Stimulated activated CD8-positive, alpha-beta memory T cell treated with anti-CD3 and anti-CD28 coated beads, Interleukin-7, amount 100 ng/mL, for 4 hours (primary cell): Measurements from ENCODE around the gene NBAS.
"Not testable (repeated sequence)": the region's sequence is repeated elsewhere in the genome, so short reads cannot be mapped to it uniquely, and the experiment has no call there.

ENCODE experiments used
- DNase-seq, 2 donors: peaks; one replicate each; pipeline ENCODE4 v3.0.0-alpha.2; 2020; ENCODE audit warnings: low read depth in 2 of 2

NBAS gene

DNA sequence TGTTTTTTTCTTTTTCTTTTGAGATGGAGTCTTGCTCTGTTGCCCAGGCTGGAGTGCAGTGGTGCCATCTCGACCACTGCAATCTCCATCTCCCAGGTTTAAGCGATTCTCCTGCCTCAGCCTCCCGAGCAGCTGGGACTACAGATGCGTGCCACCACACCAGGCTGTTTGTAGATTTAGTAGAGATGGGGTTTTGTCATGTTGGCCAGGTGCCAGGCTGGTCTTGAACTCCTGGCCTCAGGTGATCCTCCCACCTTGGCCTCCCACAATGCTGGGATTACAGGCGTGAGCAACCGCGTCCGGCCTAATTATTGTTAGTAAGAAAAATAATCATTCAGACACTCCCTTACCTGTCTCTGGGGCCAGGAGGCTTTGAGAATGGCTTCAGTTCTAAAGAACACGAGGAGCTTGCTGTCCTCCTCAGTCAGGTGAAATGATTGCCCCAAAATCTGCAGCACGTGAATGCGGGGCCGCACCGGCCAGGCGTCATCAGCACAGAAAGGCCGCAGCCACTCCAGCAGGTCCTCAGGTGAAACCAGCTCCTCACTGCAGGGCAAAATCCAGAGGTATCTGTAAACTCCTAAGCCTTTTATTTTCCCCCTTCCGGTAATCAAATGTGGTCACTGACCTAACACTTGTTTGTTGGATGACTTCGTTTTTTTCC is 342.6 kb downstream of the NBAS start:
- no peak for DNase-seq

DNA sequence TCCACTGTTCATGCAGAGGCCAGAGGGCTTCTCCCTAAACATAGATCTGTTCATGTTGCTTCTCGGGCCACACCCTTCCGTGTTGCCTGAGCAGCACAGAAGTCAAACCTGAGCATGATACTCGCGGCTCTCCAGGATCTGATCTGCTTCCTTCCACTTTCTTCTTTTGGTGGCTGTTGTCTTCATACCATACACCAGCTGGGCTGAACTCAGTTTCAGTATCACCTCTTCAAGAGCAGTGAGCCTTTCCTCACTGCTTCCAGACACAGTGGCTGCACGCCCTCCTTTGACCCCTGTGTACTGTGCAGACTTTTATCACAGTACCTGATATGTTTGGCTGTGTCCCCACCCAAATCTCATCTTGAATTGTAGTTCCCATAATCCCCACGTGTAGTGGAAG is 348.9 kb downstream of the NBAS start:
- DNase-seq, result no peak

DNA sequence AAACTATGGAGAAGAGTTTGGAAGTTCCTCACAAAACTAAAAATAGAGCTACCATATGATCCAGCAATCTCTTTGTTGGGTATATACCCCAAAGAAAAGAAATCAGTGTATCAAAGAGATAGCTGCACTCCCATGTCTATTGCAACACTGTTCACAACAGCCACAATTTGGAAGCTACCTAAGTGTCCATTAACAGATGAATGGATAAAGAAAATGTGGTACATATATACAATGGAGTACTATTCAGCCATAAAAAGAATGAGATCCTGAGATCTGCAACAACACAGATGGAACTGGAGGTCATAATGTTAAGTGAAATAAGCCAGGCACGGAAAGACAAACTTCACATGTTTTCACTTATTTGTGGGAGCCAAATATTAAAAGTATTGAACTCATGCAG is 350.6 kb downstream of the NBAS start:
- DNase-seq, result not testable (repeated sequence)

DNA sequence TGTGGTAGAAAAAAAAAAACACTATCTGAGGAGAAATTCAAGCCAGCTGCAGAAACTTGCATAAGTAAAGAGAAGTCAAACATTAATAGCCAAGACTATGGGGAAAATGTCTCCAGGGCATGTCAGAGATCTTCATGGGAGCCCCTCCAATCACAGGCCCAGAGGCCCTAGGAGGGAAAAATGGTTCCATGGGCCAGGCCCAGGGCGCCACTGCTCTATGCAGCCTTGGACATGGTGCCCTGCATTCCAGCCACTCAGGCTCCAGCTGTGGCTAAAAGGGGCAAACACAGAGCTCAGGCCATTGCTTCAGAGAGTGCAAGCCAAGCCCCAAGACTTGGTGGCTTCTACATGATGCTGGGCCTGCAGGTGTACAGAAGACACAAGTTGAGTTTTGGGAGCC is 354.7 kb downstream of the NBAS start:
- no peak for DNase-seq

DNA sequence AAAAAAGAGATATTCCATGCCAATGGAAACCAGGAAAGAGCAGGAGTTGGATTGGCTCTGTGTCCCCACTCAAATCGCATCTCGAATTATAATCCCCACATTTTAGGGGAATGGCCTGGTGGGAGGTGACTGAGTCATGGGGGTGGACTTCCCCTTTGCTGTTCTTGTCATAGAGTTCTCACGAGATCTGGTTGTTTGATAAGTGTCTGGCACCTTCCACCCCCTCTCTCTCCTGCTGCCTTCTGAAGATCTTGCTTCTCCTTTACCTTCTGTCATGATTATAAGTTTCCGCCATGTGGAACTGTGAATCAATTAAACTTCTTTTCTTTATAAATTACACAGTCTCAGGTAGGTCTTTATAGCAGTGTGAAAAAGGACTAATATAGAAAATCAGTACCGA is 355.6 kb downstream of the NBAS start:
- peak in 1 of 2 donors; percentile 8 for DNase-seq

DNA sequence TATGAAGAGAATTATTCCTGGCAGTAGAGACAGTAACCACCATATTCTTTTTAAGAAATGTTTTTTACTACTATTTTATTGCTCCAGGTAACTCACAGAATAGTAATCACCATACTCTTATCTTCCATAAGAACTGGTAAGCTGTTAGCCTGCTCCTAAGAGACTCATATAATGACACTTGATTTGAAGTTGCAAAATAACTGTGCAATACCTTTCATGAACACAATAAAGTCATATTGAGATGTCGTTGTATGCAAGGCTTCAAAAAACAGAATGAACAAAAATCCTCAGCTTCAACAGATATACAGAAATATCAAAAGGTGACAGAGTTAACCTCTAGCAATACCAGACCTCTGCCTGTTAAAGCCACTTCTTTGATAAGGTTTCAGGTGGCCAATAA is 360.1 kb downstream of the NBAS start:
- DNase-seq, result no peak

DNA sequence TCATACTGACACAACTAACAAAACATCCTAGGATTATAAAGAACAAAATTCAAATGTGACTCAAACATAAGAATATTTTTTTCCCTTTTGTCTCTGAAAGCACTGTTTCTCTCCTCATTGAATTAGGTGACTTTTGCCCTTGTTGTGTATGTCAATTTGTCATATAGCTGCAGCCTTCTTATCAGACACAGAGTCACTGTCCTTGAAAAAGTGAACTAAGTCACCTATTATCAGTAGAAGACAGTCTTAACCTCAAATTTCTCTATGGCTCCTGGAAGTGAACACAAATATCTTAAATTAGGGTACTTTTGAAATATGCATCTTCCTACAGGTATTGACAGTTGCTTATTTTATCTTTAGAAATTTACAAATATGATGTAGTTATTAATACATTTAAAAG is 360.6 kb downstream of the NBAS start:
- DNase-seq, result no peak

DNA sequence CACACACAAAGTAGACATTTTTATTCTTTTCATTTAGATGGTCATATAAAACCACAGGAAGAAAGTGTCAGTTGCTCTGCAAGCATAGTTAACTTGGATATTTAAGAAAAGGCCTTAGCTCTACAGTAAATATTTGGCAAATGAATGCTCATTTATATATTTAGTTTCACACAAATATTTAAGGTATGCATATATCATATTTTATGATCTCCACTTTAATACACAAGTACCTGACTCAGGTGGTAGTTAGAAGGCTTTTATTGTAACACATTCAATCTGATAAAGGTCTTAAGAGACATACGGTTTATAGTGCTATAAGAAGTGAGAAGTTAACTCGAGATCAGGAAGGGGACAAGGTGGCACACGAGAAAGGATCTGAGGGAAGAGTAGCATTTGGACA is 363.1 kb downstream of the NBAS start:
- DNase-seq, result no peak

DNA sequence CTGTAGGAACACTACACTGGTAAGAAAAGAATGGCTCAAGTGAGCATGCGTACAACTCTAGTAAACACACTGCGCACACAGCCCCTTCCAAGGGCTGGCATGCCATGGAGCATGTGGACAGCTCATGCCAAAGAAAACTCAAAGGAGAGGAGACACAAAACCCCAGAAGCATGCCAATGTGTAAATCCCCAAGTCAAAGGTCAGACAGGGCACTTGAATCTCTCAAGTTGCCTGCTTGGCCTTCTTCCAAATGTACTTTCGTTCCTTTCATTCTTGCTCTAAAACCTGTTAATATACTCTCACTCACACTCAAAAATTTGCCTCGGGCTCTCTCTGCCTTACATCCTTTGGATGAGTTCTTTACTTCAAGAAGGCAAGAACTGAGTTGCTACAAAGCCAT is 365.3 kb downstream of the NBAS start:
- DNase-seq, result no peak

DNA sequence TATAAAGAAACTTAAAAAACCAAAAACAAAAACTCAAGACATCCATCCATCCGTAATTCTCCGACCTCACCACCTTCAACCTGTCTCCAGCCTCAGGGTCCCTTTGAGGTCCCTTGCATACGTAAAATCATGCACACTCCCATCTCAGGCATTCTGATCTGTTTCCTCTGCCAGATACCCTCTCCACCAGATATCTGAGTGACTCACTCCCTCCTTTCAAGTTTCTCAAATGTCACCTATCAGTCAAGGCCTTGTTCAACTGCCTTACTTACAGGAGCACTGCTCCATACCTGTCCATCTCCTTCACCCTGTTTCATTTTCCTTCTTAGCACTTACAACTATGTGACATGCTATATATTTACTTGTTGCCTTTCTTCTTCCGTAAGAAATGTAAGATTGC is 369.3 kb downstream of the NBAS start:
- no peak for DNase-seq

DNA sequence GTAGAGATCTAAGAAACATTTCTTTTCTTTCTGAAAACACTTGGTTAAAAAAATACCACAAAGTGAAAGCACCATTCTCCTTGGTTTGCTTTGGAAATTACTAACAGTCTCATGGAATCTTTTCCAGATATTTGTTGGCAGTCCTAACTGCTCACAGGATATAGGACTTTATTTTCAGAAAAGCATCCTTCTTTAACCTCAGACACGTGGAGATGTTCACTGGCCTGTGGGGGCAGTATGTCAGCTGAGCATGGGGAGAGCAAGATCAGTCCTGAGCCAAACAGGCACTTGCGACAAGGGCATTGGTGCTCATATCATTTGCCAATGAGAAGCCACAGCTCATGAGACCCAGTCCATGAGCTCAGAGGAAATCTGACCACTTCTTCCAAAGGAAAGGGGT is 371.9 kb downstream of the NBAS start:
- no peak for DNase-seq

DNA sequence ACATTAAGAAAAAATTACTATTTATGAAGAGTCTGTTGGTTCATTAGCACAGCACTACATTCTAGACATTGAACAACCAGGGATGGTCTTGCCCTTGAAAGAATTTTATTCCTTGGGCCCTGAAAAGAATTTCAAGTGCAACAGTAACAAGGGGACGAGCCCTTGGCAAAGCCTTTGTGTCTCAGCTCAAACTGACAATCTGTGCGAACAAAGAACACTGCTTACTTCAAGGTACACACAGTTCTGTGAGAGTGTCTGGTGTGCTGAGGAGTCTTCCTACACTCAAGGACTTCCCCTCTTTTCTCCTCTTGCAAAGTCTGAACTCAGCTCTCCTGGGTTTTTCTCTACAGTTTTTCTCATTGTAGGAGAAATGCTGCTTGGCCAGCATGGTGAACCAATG is 373.4 kb downstream of the NBAS start:
- no peak for DNase-seq

DNA sequence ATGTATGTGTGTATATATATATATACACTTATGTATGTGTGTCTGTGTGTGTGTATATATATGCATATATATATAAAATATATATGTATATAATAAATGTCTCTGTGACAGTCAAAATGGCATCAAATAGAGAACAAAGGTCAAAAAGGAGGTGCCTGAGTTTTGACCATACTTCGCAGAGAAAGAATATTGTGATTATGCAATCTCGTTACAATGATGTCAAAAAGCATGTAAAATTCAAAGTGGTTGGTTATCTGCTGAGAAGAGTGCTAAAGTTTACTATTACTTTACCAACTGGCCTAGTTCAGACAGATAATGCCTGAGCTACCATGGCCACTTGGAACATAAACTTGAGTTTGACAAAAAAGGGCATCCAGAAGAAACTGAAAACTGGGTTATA is 375.0 kb downstream of the NBAS start:
- DNase-seq, result no peak

DNA sequence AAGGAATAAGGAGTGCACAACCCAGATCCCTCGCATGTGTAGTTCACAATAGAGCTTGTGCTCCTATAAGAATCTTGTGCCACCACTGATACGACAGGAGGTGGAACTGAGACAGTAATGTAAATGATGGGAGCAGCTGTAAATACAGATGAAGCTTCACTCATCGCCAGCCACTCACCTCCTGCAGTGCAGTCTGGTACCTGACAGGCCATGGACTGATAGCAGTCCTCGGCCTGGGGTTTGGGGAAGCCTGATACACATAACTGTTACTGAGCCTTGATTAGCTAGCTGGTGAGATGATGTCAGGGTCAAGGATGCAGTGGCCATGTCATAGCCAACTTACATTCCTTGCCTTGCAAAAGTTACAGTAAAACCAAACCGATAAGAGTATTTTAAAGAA is 376.6 kb downstream of the NBAS start:
- DNase-seq, result no peak

DNA sequence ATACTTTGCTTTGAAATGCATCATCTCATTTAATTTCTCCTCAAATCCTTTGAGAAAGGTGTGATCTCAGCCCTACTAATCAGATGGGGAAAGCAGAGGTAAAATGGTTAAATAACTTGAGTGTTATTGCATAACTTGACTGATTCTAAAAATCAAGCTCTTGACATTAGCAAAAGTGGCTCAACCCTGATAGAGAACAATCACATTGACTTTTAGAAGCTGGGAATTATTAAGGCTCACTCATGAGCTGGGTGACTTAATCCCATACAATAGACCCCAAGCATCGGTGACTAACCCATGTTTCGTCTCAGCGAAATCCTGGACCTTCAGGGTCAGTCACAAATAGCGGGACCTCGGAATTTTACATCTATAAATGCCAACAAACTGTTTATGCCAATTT is 378.9 kb downstream of the NBAS start:
- DNase-seq, result no peak

DNA sequence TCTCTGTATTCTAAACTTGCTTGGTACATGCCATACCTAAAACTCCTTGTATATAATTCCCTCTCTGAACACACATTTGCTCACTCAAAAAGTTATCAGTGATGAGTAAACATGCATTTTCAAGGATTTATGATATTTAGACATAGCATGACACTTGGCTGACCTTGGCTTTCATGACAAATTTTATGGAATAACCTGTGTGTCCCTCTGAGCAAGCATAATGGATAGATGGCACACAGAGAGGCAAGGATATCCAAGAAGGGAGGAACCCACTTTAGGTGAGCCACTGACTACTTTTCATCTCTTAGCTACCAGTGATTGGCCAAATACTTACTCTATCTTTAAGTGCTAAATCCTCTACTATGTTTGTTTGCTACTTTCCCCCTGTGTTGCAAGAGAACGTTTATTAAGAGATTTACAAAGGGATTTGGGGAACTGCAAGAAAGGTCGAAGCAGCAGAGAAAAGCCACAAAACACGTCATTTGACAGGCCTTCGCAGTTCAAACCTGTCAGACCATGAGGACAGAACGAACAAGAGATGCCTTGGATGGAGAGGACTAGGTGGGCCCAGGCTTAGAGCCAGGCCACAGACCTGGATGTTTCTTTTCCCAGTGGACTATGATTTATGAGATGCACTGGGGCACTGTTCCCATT is 379.9 kb downstream of the NBAS start:
- no peak for DNase-seq

DNA sequence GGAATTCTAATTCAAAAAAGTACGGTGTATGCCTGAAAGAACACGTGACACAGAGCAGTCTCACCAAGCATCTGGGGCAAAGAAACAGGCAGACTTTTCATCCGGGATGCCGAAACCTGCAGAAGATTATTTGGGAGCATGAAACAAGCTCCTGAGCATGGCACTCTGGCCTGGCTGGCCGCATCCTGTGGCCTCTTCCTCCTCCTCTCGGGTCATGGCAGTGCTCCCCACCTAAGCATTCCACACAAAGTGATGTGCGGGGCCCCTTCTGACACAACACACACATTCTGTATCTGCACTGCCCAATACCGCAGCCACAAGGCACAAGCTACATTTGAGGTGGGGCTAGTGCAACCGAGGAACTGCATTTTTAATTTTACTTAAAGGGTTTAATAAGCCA is 380.8 kb downstream of the NBAS start:
- DNase-seq, result no peak

DNA sequence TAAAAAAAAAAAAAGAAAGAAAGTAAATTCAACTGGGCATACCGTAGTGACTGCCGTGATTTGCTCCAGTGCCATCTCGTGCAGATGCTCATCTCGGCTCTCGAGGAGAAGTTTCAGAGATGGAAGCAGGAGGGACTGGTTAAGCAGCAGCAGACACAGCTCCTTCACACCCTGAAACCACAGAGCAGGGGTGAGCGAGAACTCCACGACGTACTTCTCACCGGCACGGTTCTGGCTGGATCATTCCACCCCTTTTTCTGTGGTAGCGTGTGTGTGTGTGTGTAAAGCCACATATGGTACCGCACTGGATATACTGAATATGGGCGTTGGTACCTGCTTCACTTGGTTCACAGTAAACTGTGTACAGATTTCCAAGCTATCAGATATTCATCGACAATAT is 382.2 kb downstream of the NBAS start:
- peak in 1 of 2 donors; percentile 6 for DNase-seq

DNA sequence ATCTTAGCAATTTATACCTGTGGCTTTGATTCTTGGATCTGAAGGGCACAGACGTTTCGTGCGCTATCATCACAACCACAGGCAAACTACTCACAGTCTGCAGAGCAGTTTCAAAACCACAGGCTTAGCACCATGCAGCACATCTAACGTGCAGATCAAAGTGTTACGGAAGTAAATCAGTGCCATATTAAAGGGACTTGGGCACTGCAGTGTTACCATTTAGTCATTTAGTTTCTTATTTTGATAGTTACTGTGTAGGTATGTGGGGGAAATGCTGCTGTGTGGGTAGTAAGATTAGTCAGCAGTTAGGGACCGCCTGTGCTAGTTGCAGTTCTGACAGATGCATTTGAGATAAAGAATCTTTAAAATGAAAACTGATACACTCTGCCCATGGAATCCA is 384.0 kb downstream of the NBAS start:
- peak; percentile 52 to 68 for DNase-seq

DNA sequence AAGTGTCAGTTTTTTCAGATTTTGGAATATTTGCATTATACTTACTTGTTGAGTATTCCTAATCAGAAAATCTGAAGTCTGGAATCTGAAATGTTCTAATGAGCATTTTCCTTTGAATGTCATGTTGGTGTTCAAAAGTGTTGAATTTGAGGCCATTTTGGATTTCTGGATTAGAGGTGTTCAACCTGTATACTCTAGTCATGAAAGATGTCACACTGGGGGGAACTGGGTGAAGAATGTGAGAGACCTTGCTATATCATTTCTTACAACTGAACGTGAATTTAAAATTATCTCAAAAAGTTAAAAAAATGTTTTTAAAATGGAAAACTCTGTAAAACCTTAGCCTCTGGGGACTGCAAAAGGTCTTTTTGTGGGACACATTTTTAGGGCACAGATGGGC is 384.5 kb downstream of the NBAS start:
- no peak for DNase-seq

DNA sequence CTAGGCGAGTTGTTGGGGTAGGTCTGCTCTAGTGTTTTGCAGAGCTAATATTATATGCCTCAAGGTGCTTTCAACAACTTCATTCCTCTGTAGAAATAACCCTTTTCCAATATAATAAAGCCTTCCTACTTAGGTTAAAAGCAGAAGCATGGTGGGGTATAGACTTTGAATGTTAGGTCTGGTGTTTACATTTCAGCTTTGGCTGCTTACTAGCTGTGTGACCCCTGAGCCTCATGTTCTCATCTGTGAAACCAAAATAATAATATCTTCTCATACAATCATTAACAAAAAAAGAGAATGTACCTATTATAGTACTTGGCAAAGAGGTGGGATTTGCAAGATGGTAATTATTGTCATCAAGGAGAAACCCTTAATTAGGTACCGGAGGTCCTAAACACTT is 386.6 kb downstream of the NBAS start:
- DNase-seq, result no peak

DNA sequence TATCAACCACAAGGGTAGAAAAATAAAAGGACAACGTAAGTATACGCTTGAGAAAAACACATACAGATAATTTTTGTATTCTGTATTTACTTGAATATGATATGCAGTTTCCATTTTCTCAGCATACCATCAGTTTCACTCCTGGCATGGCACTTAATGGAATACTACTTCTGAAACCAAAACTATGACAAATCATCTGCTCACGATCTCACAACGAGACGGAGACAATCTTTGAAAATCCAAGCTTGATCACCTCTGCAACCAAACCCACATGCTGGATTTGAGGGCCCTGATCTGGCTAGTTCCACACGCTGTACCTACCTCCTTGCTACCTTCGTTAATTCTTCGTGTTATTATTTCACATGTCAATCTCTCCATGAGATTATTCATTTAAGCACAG is 387.6 kb downstream of the NBAS start:
- no peak for DNase-seq

DNA sequence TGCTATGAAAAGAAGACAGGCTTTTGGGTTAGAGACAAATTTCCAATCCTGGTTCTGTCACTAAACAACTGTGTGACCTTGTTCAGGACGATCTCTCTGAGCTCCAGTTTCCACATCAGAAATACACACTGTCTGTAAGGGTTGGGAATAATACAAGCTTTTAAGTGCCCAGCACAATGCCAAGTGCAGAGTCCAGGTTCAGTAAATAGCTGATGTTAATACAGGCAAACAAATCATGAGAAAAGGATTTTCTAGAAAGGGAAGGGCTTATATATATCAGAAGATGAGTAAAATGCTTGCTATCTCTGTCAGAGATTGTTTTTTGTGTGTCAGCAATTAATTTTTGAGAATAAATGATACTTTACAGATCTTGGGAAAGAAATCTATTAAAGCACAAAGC is 388.3 kb downstream of the NBAS start:
- DNase-seq, result no peak
